ENCODE results near the gene ACSS2.

Gene ACSS2

GRCh38 chr20:34971561-34972235 is 95.3 kb downstream of the ACSS2 start:
- DNase-seq (ENCODE audit: low read depth), result no peak
- TF ChIP-seq, protein P1, sequence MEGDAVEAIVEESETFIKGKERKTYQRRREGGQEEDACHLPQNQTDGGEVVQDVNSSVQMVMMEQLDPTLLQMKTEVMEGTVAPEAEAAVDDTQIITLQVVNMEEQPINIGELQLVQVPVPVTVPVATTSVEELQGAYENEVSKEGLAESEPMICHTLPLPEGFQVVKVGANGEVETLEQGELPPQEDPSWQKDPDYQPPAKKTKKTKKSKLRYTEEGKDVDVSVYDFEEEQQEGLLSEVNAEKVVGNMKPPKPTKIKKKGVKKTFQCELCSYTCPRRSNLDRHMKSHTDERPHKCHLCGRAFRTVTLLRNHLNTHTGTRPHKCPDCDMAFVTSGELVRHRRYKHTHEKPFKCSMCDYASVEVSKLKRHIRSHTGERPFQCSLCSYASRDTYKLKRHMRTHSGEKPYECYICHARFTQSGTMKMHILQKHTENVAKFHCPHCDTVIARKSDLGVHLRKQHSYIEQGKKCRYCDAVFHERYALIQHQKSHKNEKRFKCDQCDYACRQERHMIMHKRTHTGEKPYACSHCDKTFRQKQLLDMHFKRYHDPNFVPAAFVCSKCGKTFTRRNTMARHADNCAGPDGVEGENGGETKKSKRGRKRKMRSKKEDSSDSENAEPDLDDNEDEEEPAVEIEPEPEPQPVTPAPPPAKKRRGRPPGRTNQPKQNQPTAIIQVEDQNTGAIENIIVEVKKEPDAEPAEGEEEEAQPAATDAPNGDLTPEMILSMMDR (IDR thresholded peaks at IDR 0.05; ENCODE audit: insufficient read depth, low read depth, low read length, missing control alignments), result no peak
- H3K4me3 ChIP-seq (ENCODE audit: low read depth, low read length), result no peak overlapping the region

- H3K4me3 ChIP-seq (ENCODE audit: low read depth, low read length), result no peak overlapping the region
- TF ChIP-seq, protein P1 (IDR thresholded peaks at IDR 0.05; ENCODE audit: insufficient read depth, low read depth, low read length, missing control alignments), result no peak
- no peak for DNase-seq (ENCODE audit: low read depth)
Observed at GRCh38 chr20:34974246-34974645, 97.8 kb downstream of the ACSS2 start.

DNA sequence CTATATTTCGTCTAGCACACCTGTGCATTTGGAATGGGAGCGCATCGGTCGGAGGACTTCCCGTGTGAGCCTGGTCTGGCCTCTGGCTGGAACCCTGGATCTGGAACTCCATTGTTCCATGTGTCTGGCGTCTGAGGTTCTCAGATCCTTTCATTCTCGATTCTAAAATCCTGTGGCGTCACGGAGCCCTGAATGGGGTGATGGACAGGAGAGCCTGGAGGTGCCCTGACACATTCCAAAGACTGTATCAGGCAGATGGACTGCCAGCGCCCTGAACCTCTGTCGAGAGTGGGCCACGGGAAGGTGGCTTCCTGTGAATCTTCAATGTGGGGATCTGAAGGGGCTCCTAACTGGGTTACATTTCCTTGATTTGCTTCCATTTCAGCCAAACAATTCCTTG is 99.9 kb downstream of the ACSS2 start:
- DNase-seq (ENCODE audit: low read depth), result no peak
- TF ChIP-seq, protein P1 (IDR thresholded peaks at IDR 0.05; ENCODE audit: insufficient read depth, low read depth, low read length, missing control alignments), result no peak
- no peak overlapping the region for H3K4me3 ChIP-seq (ENCODE audit: low read depth, low read length)
